HepG2 (cell line): ENCODE measurements around the gene ABHD17A. TPM values are rescaled to one million over a fixed set of nuclear protein-coding genes. Genes with fewer than 3 reads are reported as not detected.

Source experiments
- ADNP ChIP-seq: sonication (generic); formaldehyde crosslinking; IDR thresholded peaks from 2 replicates; pipeline ENCODE4 v1.4.0; 2020; ENCODE audit warnings: missing genetic modification reagents
- ATF7 ChIP-seq, 2 experiments: fragments of 450-650 bp in 1 of 2; sonication (generic) in 1 of 2; formaldehyde crosslinking in 1 of 2; IDR thresholded peaks; 2 replicates each; pipeline versions ENCODE4 v1.4.0 to v1.6.1; 2016 to 2020; ENCODE audit warnings: antibody characterized with exemption in 1 of 2, mild to moderate bottlenecking in 1 of 2, missing genetic modification reagents in 1 of 2
- BORCS8-MEF2B ChIP-seq: sonication (generic); formaldehyde crosslinking; IDR thresholded peaks from 2 replicates; pipeline ENCODE4 v1.8.0; 2022; ENCODE audit warnings: mild to moderate bottlenecking, missing genetic modification reagents
- CBX1 ChIP-seq: IDR thresholded peaks from one replicate; pipeline ENCODE4 v1.6.1; 2016; ENCODE audit warnings: antibody characterized with exemption, low read depth
- ELF1 ChIP-seq: sonication (generic); formaldehyde crosslinking; IDR thresholded peaks from 2 replicates; pipeline ENCODE4 v1.4.0; 2020; ENCODE audit warnings: missing genetic modification reagents
- MIXL1 ChIP-seq: IDR thresholded peaks from 2 replicates; pipeline ENCODE4 v1.6.1; 2016
- RBM22 ChIP-seq: fragments of 200-400 bp; formaldehyde crosslinking; optimal IDR thresholded peaks from 2 replicates; pipeline ENCODE3; 2017; ENCODE audit warnings: mild to moderate bottlenecking, low read length, moderate library complexity
- THAP11 ChIP-seq: IDR thresholded peaks from 2 replicates; pipeline ENCODE4 v1.6.1; 2016; ENCODE audit warnings: missing biosample characterization, missing genetic modification reagents
- ZFP1 ChIP-seq: IDR thresholded peaks from 2 replicates; pipeline ENCODE4 v1.6.1; 2016
- ZNF713 ChIP-seq: sonication (generic); formaldehyde crosslinking; IDR thresholded peaks from 2 replicates; pipeline ENCODE4 v1.4.0; 2020; ENCODE audit warnings: mild to moderate bottlenecking, missing genetic modification reagents
- ZZZ3 ChIP-seq: sonication (generic); formaldehyde crosslinking; IDR thresholded peaks from 2 replicates; pipeline ENCODE4 v1.4.0; 2020; ENCODE audit warnings: missing genetic modification reagents, mild to moderate bottlenecking, borderline replicate concordance
- polyA plus RNA-seq, 8 experiments: library from polyadenylated mRNA; depleted of rRNA in 3 of 8; stranded (reverse) in 7 of 8; unstranded in 1 of 8; fragments of >200 nt; fragmentation: Illumina TruSeq in 4 of 8; extraction: Trizol in 4 of 8; gene quantifications; 2 replicates each; pipeline versions ENCODE4 v1.2.1 to v1.2.3, GENCODE V29; 2011 to 2016; ENCODE audit warnings: low read depth in 4 of 8, missing spikeins in 1 of 8, mixed read lengths in 1 of 8; ENCODE audit not compliant: insufficient read depth in 1 of 8
- total RNA-seq, 5 experiments: library from RNA; depleted of rRNA; stranded (reverse); fragments of >200 nt; fragmentation: Illumina TruSeq; extraction: Trizol; gene quantifications; 2 replicates each; pipeline ENCODE4 v1.2.3, GENCODE V29; 2016; ENCODE audit warnings: low read depth in 1 of 5
- TF ChIP-seq, protein P1 (sequence below): sonication (generic); formaldehyde crosslinking; conservative IDR thresholded peaks from 2 replicates; pipeline ENCODE4 v1.4.0; 2020; ENCODE audit warnings: mild to moderate bottlenecking, missing genetic modification reagents, moderate library complexity
- TF ChIP-seq, protein P2 (sequence below): sonication (generic); formaldehyde crosslinking; IDR thresholded peaks from 2 replicates; pipeline ENCODE4 v1.4.0; 2020; ENCODE audit warnings: missing genetic modification reagents
- TF ChIP-seq, protein P3 (sequence below): sonication (generic); formaldehyde crosslinking; IDR thresholded peaks from 2 replicates; pipeline ENCODE4 v1.4.0; 2020; ENCODE audit warnings: missing genetic modification reagents, mild to moderate bottlenecking, borderline replicate concordance
- TF ChIP-seq, protein P4 (sequence below): sonication (generic); formaldehyde crosslinking; IDR thresholded peaks from 2 replicates; pipeline ENCODE4 v1.4.0; 2020; ENCODE audit warnings: missing genetic modification reagents
- TF ChIP-seq, protein P5 (sequence below): sonication (generic); formaldehyde crosslinking; IDR thresholded peaks from 2 replicates; pipeline ENCODE4 v1.5.0; 2020; ENCODE audit warnings: mild to moderate bottlenecking, low read depth, missing genetic modification reagents, borderline replicate concordance

ABHD17A gene
- total and polyA plus RNA-seq, 2 of the 13 experiments (the other 11 are each of a cell fraction or from before 2014, with no cell fraction given): 27.7 to 40.8 TPM

DNA sequence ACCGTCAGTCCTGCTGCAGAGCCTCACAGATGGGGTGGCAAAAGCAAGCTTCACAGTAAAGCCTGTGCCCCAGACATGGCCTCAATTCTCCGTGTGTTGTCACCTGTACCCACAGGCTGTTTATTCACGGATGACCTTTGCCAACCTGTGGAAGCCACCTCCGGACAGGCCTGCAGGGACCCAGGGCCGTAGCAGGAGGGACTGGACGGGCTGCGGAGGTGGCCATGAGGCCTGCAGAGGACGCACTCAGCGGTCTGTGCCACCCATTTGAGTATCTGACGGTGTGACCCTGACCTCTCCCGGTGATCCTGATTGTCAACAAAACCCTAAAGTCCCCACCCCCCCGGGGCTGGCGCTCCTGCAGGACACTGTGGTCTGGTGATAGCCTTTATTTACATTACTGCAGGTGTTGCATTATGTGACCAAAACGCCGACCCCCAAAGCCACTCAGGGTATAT lies 14.1 kb downstream of the ABHD17A start (continued):
- TF ChIP-seq, protein P1, sequence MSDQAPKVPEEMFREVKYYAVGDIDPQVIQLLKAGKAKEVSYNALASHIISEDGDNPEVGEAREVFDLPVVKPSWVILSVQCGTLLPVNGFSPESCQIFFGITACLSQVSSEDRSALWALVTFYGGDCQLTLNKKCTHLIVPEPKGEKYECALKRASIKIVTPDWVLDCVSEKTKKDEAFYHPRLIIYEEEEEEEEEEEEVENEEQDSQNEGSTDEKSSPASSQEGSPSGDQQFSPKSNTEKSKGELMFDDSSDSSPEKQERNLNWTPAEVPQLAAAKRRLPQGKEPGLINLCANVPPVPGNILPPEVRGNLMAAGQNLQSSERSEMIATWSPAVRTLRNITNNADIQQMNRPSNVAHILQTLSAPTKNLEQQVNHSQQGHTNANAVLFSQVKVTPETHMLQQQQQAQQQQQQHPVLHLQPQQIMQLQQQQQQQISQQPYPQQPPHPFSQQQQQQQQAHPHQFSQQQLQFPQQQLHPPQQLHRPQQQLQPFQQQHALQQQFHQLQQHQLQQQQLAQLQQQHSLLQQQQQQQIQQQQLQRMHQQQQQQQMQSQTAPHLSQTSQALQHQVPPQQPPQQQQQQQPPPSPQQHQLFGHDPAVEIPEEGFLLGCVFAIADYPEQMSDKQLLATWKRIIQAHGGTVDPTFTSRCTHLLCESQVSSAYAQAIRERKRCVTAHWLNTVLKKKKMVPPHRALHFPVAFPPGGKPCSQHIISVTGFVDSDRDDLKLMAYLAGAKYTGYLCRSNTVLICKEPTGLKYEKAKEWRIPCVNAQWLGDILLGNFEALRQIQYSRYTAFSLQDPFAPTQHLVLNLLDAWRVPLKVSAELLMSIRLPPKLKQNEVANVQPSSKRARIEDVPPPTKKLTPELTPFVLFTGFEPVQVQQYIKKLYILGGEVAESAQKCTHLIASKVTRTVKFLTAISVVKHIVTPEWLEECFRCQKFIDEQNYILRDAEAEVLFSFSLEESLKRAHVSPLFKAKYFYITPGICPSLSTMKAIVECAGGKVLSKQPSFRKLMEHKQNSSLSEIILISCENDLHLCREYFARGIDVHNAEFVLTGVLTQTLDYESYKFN (CRISPR knock-in tag): peak; percentile 93
- TF ChIP-seq ATF7 (IDR thresholded peaks at IDR 0.05): no peak
- TF ChIP-seq ATF7 (CRISPR knock-in tag; IDR thresholded peaks at IDR 0.05): no peak
- TF ChIP-seq ZFP1: no peak
- no peak for TF ChIP-seq CBX1
- TF ChIP-seq, protein P2, sequence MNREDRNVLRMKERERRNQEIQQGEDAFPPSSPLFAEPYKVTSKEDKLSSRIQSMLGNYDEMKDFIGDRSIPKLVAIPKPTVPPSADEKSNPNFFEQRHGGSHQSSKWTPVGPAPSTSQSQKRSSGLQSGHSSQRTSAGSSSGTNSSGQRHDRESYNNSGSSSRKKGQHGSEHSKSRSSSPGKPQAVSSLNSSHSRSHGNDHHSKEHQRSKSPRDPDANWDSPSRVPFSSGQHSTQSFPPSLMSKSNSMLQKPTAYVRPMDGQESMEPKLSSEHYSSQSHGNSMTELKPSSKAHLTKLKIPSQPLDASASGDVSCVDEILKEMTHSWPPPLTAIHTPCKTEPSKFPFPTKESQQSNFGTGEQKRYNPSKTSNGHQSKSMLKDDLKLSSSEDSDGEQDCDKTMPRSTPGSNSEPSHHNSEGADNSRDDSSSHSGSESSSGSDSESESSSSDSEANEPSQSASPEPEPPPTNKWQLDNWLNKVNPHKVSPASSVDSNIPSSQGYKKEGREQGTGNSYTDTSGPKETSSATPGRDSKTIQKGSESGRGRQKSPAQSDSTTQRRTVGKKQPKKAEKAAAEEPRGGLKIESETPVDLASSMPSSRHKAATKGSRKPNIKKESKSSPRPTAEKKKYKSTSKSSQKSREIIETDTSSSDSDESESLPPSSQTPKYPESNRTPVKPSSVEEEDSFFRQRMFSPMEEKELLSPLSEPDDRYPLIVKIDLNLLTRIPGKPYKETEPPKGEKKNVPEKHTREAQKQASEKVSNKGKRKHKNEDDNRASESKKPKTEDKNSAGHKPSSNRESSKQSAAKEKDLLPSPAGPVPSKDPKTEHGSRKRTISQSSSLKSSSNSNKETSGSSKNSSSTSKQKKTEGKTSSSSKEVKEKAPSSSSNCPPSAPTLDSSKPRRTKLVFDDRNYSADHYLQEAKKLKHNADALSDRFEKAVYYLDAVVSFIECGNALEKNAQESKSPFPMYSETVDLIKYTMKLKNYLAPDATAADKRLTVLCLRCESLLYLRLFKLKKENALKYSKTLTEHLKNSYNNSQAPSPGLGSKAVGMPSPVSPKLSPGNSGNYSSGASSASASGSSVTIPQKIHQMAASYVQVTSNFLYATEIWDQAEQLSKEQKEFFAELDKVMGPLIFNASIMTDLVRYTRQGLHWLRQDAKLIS (CRISPR knock-in tag): no peak
- peak; percentile 43; the same call in 1 of the 2 replicates for TF ChIP-seq THAP11 (CRISPR knock-in tag)
- TF ChIP-seq RBM22: no peak
- TF ChIP-seq, protein P3, sequence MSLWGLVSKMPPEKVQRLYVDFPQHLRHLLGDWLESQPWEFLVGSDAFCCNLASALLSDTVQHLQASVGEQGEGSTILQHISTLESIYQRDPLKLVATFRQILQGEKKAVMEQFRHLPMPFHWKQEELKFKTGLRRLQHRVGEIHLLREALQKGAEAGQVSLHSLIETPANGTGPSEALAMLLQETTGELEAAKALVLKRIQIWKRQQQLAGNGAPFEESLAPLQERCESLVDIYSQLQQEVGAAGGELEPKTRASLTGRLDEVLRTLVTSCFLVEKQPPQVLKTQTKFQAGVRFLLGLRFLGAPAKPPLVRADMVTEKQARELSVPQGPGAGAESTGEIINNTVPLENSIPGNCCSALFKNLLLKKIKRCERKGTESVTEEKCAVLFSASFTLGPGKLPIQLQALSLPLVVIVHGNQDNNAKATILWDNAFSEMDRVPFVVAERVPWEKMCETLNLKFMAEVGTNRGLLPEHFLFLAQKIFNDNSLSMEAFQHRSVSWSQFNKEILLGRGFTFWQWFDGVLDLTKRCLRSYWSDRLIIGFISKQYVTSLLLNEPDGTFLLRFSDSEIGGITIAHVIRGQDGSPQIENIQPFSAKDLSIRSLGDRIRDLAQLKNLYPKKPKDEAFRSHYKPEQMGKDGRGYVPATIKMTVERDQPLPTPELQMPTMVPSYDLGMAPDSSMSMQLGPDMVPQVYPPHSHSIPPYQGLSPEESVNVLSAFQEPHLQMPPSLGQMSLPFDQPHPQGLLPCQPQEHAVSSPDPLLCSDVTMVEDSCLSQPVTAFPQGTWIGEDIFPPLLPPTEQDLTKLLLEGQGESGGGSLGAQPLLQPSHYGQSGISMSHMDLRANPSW: peak; percentile 46; the same call in 1 of the 2 replicates
- TF ChIP-seq, protein P4, sequence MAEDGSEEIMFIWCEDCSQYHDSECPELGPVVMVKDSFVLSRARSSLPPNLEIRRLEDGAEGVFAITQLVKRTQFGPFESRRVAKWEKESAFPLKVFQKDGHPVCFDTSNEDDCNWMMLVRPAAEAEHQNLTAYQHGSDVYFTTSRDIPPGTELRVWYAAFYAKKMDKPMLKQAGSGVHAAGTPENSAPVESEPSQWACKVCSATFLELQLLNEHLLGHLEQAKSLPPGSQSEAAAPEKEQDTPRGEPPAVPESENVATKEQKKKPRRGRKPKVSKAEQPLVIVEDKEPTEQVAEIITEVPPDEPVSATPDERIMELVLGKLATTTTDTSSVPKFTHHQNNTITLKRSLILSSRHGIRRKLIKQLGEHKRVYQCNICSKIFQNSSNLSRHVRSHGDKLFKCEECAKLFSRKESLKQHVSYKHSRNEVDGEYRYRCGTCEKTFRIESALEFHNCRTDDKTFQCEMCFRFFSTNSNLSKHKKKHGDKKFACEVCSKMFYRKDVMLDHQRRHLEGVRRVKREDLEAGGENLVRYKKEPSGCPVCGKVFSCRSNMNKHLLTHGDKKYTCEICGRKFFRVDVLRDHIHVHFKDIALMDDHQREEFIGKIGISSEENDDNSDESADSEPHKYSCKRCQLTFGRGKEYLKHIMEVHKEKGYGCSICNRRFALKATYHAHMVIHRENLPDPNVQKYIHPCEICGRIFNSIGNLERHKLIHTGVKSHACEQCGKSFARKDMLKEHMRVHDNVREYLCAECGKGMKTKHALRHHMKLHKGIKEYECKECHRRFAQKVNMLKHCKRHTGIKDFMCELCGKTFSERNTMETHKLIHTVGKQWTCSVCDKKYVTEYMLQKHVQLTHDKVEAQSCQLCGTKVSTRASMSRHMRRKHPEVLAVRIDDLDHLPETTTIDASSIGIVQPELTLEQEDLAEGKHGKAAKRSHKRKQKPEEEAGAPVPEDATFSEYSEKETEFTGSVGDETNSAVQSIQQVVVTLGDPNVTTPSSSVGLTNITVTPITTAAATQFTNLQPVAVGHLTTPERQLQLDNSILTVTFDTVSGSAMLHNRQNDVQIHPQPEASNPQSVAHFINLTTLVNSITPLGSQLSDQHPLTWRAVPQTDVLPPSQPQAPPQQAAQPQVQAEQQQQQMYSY (CRISPR knock-in tag): peak; percentile 75; the same call in 1 of the 2 replicates
- 0 out of 2 replicates have a peak, but pooled peaks have one; percentile 56 for TF ChIP-seq ZZZ3
- no peak; the same call in 1 of the 2 replicates for TF ChIP-seq ADNP (CRISPR knock-in tag)
- TF ChIP-seq, protein P5, sequence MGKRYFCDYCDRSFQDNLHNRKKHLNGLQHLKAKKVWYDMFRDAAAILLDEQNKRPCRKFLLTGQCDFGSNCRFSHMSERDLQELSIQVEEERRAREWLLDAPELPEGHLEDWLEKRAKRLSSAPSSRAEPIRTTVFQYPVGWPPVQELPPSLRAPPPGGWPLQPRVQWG: no peak
- TF ChIP-seq ELF1 (CRISPR knock-in tag): peak; percentile 15; the same call in 1 of the 2 replicates
- peak; percentile 50; the same call in 1 of the 2 replicates for TF ChIP-seq BORCS8-MEF2B
- TF ChIP-seq MIXL1 (CRISPR knock-in tag): no peak
- TF ChIP-seq ZNF713 (CRISPR knock-in tag): no peak
